KOPT-K1 (cell line): ENCODE data around the gene KBTBD2.
"Not testable (repeated sequence)": the region's sequence is repeated elsewhere in the genome, so short reads cannot be mapped to it uniquely, and the experiment has no call there.

Experiments used
- H3K27ac ChIP-seq: fragments of 200-600 bp; sonication (generic); 2 replicates; pipeline ENCODE4 v1.5.1; 2016; ENCODE audit warnings: antibody characterized with exemption, mild to moderate bottlenecking, low read depth, low read length; ENCODE audit not compliant: poor library complexity, severe bottlenecking
- H3K36me3 ChIP-seq: fragments of 200-600 bp; sonication (generic); 2 replicates; pipeline ENCODE4 v1.5.1; 2017; ENCODE audit warnings: antibody characterized with exemption, mild to moderate bottlenecking, low read length, moderate library complexity; ENCODE audit not compliant: insufficient read depth
- H3K9me3 ChIP-seq: fragments of 200-600 bp; sonication (generic); 2 replicates; pipeline ENCODE4 v1.5.1; 2017; ENCODE audit warnings: antibody characterized with exemption, low read length, mild to moderate bottlenecking; ENCODE audit not compliant: insufficient read depth, poor library complexity, severe bottlenecking

KBTBD2 gene

DNA sequence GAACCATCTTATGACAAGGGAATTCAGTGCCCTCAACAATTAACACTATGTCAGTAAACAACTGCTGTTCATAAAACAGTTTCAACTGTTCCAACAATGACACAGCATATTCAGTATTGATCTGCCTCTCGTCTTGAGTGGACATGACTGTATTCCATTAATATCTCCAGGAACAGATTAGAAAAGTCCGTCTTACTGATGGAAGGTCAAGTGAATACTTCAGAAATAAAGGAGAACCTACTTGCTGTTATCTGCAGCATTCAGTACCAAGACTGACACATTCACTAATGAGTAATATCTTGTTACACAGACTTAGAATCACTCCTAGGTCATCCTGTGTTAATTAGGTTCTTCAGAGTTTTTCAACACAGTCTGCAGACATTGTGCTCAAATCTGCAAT, 12.1 kb downstream of the KBTBD2 start:
- H3K27ac ChIP-seq, result no peak overlapping the region
- no peaks in the 10 kb centered on the region for H3K9me3 ChIP-seq
- peaks cover 48% of the 10 kb centered on the region for H3K36me3 ChIP-seq

DNA sequence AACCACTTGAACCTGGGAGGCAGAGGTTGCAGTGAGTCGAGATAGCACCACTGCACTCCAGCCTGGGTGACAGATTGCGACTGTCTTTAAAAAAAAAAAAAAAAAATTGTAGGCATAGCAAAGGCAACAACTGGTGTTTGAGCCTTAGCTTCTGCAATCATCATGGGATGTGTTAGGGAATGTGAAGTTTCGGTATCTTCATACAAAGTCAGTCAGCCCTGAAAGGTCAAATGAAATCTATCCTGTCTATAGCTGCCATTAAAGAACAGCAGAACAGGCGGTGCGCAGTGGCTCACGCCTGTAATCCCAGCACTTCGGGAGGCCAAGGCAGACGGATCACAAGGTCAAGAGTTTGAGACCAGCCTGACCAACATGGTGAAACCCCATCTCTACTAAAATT, 13.5 kb downstream of the KBTBD2 start:
- peaks cover 62% of the 10 kb centered on the region for H3K36me3 ChIP-seq
- H3K27ac ChIP-seq, H3K9me3 ChIP-seq: not testable (repeated sequence)

DNA sequence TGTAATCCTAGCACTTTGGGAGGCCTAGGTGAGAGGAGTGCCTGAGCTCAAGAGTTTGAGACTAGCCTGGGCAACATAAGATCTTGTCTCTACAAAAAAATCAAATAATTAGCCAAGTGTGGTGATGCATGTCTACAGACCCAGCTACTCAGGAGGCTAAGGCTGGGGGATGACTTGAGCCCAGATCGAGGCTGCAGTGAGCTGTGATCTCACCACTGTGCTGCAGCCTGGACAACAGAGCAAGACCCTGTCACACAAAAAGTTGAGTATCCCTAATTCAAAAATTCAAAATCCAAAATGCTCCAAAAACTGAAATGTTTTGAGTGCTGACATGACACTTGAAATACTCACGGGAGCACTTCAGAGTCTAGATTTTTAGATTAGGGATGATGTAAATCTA, 19.1 kb downstream of the KBTBD2 start:
- H3K9me3 ChIP-seq, result no peaks in the 10 kb centered on the region
- H3K27ac ChIP-seq, result no peak overlapping the region
- H3K36me3 ChIP-seq, result peaks cover 95% of the 10 kb centered on the region

DNA sequence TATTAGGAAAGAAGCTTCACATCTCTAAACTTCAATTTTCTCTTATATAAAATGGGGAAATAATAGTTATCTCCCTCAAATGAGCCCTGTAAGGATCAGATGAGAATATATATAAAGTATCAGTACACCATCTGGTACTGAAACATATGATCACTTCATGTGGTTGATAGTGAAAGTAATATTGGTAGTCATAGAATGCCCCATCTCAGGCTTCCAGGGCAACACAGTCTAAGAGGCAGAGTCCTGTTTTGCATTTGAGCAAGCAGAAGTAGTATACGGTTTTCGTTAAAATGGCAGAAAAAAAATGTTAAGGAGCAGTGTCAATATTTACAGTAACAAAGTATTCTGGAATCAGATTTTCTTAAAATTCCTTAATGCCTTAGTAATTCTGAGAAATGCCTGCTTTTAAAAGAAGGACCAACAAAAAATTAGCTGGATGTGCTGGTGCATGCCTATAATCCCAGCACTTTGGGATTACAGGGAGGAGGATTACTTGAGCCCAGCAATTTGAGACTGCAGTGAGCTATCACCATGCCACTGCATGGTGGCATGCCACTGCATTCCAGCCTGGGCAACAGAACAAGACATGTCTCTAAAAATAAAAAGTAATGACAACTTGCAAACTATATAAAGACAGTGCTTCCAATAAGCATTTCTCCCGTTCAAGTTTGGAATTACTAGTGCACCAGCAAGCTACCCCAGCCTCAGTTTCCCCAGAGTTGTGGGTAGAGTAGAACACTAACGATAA, 19.8 kb downstream of the KBTBD2 start:
- no peaks in the 10 kb centered on the region for H3K9me3 ChIP-seq
- peaks cover 95% of the 10 kb centered on the region for H3K36me3 ChIP-seq
- no peak overlapping the region for H3K27ac ChIP-seq

DNA sequence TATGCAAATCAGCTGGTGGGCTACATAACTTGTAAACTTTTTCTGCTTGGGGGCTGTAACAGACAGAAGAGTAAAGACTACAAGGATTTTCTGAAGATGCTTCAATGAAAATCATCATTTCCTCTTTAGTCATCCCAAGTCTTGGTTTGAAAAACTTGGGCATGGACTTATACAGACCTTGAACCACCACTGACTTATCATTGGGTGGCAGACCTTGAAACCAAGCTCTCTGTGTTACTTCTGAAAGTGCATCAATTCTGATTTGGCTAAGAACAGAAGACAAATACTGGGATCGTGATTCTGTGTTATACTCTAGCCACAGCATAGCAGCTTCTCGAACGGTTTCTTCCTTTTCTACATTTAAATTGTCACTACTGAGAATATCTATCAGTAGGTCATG, 21.3 kb downstream of the KBTBD2 start:
- Histone ChIP-seq H3K36me3 (peaks cover 92% of the 10 kb centered on the region), H3K9me3 (no peaks in the 10 kb centered on the region), H3K27ac (no peak overlapping the region)

DNA sequence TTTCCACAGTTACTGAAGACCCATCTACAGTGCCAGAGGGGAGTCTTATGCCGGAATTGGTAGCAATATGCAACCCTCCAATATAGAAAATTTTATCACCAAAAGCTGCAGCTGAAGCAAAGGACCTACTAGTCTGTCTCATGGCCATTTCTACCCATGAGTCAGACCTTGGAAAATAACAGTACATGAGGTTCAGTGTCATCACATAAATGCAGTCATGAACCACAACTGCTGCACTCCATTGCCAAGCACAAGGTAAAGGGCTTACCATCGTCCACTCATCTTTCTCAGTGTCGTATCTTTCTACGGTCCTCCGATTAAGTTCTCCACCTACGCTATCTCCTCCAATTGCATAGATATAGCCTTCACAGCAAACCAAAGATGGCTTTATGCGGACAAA, 21.8 kb downstream of the KBTBD2 start:
- Histone ChIP-seq H3K9me3 (no peaks in the 10 kb centered on the region), H3K27ac (no peak overlapping the region), H3K36me3 (peaks cover 86% of the 10 kb centered on the region)

DNA sequence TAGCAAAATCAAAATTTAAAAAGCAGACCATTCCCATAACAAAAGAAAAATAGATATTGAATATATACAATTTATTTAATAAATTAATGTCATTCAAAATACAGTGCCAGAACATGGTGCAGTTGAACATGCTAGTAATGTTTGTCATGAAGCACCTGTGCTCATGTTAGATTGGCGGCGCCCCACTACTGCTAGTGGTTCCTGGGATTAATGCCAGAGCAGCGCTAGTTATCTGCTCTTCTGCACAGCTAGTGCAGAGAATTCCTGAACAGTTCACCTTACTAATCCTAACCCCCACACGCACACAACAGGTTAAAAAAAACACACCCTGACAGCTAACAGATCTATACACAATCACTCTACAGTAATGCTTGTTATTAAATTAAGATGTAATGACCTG, 23.4 kb downstream of the KBTBD2 start:
- Histone ChIP-seq H3K9me3 (no peaks in the 10 kb centered on the region), H3K27ac (no peak overlapping the region), H3K36me3 (peaks cover 70% of the 10 kb centered on the region)

DNA sequence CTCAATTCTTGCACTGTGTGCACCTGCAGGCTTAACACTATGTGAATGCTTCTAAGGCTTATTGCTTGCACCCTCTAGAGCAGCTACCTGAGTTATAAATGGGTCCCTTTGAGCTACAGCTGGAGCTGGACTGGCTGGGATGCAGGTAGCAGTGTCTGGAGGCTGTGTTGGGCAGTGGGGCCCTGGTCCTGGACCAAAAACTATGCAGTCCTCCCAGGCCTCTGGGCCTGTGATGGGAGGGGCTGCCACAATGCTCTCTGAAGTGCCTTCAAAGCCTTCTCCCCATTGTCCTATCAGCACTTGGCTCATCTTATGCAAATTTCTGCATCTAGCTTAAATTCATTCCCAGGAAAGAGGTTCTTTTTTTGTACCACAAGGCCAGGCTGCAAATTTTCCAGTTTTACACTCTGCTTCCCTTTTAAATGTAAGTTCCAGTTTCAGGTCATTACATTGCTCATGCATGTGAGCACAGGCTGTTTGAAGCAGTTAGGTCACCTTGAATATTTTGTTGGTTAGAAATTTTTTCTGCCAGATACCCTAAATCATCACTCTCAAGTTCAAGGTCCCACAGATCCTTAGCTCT, 26.0 kb downstream of the KBTBD2 start:
- H3K27ac ChIP-seq, result no peak overlapping the region
- H3K9me3 ChIP-seq, result no peaks in the 10 kb centered on the region
- peaks cover 44% of the 10 kb centered on the region for H3K36me3 ChIP-seq

DNA sequence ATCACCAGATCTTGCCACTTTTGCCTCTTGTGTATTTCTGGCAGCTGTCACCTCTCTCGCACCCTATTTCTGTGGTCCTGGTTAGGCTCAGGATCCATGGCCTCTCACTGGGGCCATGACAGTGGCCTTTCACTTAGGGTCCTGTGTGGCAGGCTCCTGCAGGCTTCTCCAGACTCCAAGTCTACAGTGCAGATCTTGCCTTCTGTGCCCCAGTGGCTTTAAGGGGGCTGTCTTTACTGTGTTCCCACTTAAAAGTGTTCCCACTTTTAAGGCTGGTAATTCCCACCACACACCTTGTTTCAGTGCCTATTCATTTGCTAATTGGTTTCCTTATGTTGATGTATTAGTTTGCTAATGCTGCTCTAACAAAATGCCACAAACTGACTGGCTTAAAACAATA, 27.7 kb downstream of the KBTBD2 start:
- not testable (repeated sequence) for H3K9me3 ChIP-seq, H3K27ac ChIP-seq
- H3K36me3 ChIP-seq, result peaks cover 28% of the 10 kb centered on the region

DNA sequence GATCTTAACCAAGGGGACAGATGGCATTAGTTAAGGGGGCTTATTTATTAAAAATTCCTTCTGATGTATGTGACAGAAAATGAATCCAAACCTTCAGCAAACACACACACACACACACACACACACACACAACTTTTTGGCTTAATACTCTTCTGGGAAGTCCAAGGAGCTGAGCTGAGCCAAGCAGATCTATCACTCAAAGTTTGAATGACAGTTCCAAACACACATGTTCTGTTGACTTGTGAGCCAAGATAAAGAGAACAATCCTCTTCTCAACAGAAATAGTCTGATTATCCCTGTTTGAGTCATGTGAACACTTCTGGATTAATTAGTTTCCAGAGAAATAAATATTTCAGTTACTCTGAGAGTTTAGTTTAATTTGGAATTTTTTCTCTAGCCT, 31.5 kb downstream of the KBTBD2 start:
- H3K9me3 ChIP-seq, result no peaks in the 10 kb centered on the region
- H3K27ac ChIP-seq, result no peak overlapping the region
- H3K36me3 ChIP-seq, result no peaks in the 10 kb centered on the region

DNA sequence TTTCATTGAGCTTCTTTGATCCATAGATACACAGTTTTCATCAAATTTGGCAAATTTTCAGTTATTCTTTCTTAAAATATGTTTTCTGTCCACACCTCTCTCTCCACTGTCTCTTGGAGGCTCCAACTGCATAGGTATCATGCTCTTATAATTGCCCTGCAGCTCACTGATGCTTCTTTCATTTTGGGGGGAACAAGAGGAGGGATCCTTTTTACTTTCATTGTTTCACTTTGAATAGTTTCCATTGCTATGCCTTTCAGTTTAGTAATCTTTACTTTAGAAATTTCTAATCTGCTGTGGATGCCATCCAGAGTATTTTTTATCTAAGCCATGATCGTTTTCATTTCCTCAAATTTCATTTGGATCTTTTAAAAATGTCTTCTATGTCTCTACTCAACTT, 32.9 kb downstream of the KBTBD2 start:
- Histone ChIP-seq H3K27ac (no peak overlapping the region), H3K9me3 (no peaks in the 10 kb centered on the region), H3K36me3 (no peaks in the 10 kb centered on the region)

DNA sequence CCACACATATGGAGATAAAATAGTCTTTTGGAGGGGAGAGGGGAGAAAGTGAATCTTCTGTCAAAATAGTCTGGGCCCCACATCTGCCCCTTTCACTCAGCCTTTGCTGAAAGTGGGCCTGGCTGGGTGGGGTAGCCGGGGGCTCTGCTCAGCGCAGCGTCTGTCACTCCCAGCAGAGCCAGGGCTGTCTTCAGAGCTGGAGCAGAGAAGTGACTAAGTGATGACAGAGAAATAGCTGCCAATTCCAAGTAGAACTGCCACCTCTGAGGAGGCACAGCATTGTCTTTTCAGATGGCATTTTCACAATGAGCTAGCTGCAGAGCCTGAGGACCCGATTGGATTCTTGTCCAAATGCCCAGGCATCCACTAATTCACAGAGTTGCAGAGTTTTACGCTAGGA, 34.5 kb downstream of the KBTBD2 start:
- H3K9me3 ChIP-seq, H3K36me3 ChIP-seq, H3K27ac ChIP-seq: not testable (repeated sequence)

DNA sequence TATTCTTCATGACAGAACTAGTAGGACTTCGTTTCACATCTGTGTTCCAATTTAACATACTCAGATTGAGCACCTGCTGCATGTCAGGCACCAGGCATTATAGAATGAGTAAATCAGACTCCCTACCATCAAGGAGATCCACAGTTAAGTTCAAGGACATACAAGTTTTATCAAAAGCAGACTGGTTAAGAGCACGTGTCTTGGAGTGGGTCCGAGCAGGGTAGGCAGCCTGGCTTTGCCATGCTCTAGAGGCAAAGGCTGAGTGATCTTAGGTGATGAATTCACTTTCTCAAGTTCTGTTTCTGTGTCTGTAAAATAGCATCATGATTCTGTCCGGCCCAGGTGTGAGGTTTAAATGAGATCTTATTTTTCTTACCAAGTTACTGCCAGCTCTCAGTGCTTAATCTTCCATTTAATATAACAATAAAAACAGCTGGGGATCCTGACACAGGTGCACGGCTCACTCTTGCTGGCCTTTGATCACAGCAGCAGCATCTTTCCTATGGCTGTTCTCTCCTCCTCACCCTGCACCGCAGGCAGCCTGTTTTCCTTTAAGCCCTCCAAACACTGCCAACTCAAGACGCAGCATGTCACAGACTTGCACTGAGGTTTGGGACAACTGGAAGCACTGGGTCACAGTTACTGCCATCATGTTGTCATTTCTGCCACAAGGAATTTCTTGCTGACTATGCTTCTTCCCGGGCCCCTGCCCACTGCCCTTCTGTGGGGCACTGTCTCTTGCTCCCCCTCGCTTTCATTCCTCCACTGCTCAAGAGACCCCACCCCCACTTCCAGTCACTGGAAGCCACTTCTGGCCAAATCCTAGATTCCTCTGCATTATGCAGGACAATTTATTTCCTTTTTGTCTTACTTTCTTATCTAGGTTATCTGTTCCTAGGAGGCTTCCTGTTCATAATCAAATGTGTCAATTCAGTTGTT, 35.5 kb downstream of the KBTBD2 start:
- not testable (repeated sequence) for H3K9me3 ChIP-seq, H3K27ac ChIP-seq, H3K36me3 ChIP-seq

DNA sequence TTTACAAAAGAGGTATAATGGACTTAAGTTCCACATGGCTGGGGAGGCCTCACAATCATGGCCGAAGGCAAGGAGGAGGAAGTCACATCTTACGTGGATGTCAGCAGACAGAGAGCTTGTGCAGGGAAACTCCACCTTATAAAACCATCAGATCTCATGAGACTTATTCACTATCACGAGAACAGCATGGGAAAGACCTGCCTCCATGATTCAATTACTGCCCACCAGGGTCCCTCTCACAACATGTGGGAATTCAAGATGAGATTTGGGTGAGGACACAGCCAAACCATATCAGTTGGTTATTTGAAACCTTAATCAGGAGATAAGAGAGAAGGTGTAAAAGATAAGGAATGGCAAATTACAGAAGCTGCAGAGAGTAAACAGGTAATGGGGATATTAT, 40.9 kb downstream of the KBTBD2 start:
- not testable (repeated sequence) for H3K9me3 ChIP-seq, H3K27ac ChIP-seq

DNA sequence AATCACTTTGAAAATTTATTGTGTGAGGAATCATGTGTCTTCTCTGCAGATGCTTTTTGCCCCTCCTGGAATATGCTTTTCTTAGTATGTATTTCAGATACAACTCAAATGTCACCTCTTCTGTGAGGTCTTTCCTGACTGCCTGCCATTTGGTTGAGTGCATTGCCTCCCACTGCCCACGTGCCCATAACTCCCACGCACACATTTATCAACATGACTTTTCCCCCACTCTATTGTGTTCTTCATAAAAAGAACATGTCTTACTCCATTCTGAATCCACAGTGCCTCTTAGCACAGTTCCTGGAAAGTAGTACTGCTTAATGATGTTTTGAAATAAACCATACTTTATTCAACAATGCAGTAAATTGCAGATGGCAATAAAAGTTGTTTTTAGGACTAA, 42.9 kb downstream of the KBTBD2 start:
- not testable (repeated sequence) for H3K27ac ChIP-seq, H3K36me3 ChIP-seq, H3K9me3 ChIP-seq

More for the DNA sequence above, 40.9 kb downstream of the KBTBD2 start:
- not testable (repeated sequence) for H3K36me3 ChIP-seq
